Measurements from ENCODE around the gene CARNS1.
"Not testable (repeated sequence)": the region's sequence is repeated elsewhere in the genome, so short reads cannot be mapped to it uniquely, and the experiment has no call there.

CARNS1 gene

GRCh38 chr11:67410984-67411784, 4.3 kb upstream of the CARNS1 start:
- no peak for DNase-seq

- DNase-seq: no peak
Measured at GRCh38 chr11:67411785-67412152, 3.7 kb upstream of the CARNS1 start.

GRCh38 chr11:67412495-67413179, 2.8 kb upstream of the CARNS1 start:
- DNase-seq: no peak

- no peak for DNase-seq
Measured at GRCh38 chr11:67413266-67413849, 2.1 kb upstream of the CARNS1 start.

- DNase-seq: peak; percentile 63
Measured at GRCh38 chr11:67416416-67417335, 1.2 kb downstream of the CARNS1 start.

GRCh38 chr11:67417425-67417824, 1.9 kb downstream of the CARNS1 start:
- DNase-seq: no peak

- no peak for DNase-seq
Measured at GRCh38 chr11:67418476-67419281, 3.2 kb downstream of the CARNS1 start.

GRCh38 chr11:67419325-67420049, 4.0 kb downstream of the CARNS1 start:
- no peak for DNase-seq

- DNase-seq: no peak
Measured at GRCh38 chr11:67420147-67420645, 4.7 kb downstream of the CARNS1 start.

- peak; percentile 98 for DNase-seq
Measured at GRCh38 chr11:67420646-67421429, 5.4 kb downstream of the CARNS1 start.

- no peak for DNase-seq
Measured at GRCh38 chr11:67421430-67422031, 6.1 kb downstream of the CARNS1 start.

GRCh38 chr11:67422891-67423290, 7.4 kb downstream of the CARNS1 start:
- DNase-seq: no peak

GRCh38 chr11:67423466-67423865, 8.0 kb downstream of the CARNS1 start:
- no peak for DNase-seq

- DNase-seq: no peak
Measured at GRCh38 chr11:67423891-67424613, 8.6 kb downstream of the CARNS1 start.

- not testable (repeated sequence) for DNase-seq
Measured at GRCh38 chr11:67427364-67427859, 11.9 kb downstream of the CARNS1 start.

- peak; percentile 100 for DNase-seq
Measured at GRCh38 chr11:67428052-67429001, 12.8 kb downstream of the CARNS1 start, which contains the start of gene RPS6KB2. Gene RPS6KB2, plus strand, starts transcription at chr11:67428494. Its CDS starts 52 bp downstream, at chr11:67428546.

- DNase-seq: no peak
Measured at GRCh38 chr11:67429038-67429668, 13.7 kb downstream of the CARNS1 start.
